Upper lobe of left lung (tissue), 6 donors: Measurements from ENCODE around the gene FOXP4. TPM values are rescaled to one million over a fixed set of nuclear protein-coding genes. Genes with fewer than 3 reads are reported as not detected.

Experiments used
- ATAC-seq, 2 donors: fragments of 200-7000 bp; cut with Tn5 transposase; one replicate each; pipeline ENCODE4 v1.9.1; 2022; ENCODE audit warnings: mild to moderate bottlenecking in 2 of 2, moderate library complexity in 2 of 2; ENCODE audit not compliant: low FRiP score in 2 of 2
- DNase-seq, 2 donors: peaks; one replicate each; pipeline ENCODE4 v3.0.0-alpha.2; 2019 to 2020
- H3K27ac ChIP-seq, 4 donors: fragments of 200-600 bp; sonication (generic); one replicate each; pipeline ENCODE4 v1.5.1; 2016 to 2019
- H3K27me3 ChIP-seq, 4 donors: fragments of 200-600 bp; sonication (generic); one replicate each; pipeline ENCODE4 v1.5.1; 2017 to 2019
- H3K36me3 ChIP-seq, 4 donors: fragments of 200-600 bp; sonication (generic); one replicate each; pipeline ENCODE4 v1.5.1; 2016 to 2019
- H3K4me1 ChIP-seq, 4 donors: fragments of 200-600 bp; sonication (generic); one replicate each; pipeline ENCODE4 v1.5.1; 2018 to 2019
- H3K4me3 ChIP-seq, 4 donors: fragments of 200-600 bp; sonication (generic); one replicate each; pipeline ENCODE4 v1.5.1; 2017 to 2019; ENCODE audit warnings: mild to moderate bottlenecking in 2 of 4, moderate library complexity in 1 of 4
- H3K9me3 ChIP-seq, 4 donors: fragments of 200-600 bp; sonication (generic); one replicate each; pipeline ENCODE4 v1.5.1; 2018 to 2019
- EP300 ChIP-seq, 4 donors: sonication (generic); formaldehyde crosslinking; IDR thresholded peaks; one replicate each; pipeline ENCODE4 v1.5.1; 2017; ENCODE audit warnings: antibody characterized with exemption in 4 of 4, control low read depth in 2 of 4
- POLR2A ChIP-seq, 4 donors: fragments of 450-650 bp; IDR thresholded peaks; one replicate each; pipeline ENCODE4 v1.5.1; 2016 to 2017; ENCODE audit warnings: antibody characterized with exemption in 4 of 4, mild to moderate bottlenecking in 2 of 4
- POLR2AphosphoS5 ChIP-seq, 2 donors: sonication (generic); formaldehyde crosslinking; IDR thresholded peaks; one replicate each; pipeline ENCODE4 v1.5.1; 2017; ENCODE audit warnings: antibody characterized with exemption in 2 of 2
- WGBS, 2 donors: methylation state at CpG; one replicate each; pipeline ENCODE4 v1.1.5; 2017 to 2018; 5-methylcytosine and 5-hydroxymethylcytosine counted together
- total RNA-seq, 6 donors: library from RNA; depleted of rRNA in 4 of 6; stranded (reverse); fragments of >200 nt in 4 of 6; gene quantifications; one replicate each; pipeline versions ENCODE4 v1.1.0 to v1.2.1, GENCODE V29; 2016 to 2021
- TF ChIP-seq, protein P1 (sequence below), 6 experiments: fragments of 450-650 bp in 4 of 6; fragments of 200-600 bp in 2 of 6; sonication (generic) in 2 of 6; IDR thresholded peaks; one replicate each; pipeline ENCODE4 v1.5.1; 2016 to 2019; ENCODE audit warnings: antibody characterized with exemption in 6 of 6
- donor health status: DM: no; HTN: no; CAD: no; lungs with moderate emphysema.
- donor health status: DM: no; HTN: yes; CAD: no; lungs with severe emphysema.

The FOXP4 gene
- total RNA-seq, 6 donors from 2014 or later: 21.0 to 52.2 (median 27.7) TPM

GRCh38 chr6:41535766-41536165, 10.4 kb upstream of the FOXP4 start:
- no peak overlapping the region for H3K4me3 ChIP-seq
- H3K36me3 ChIP-seq: no peaks in the 10 kb centered on the region
- ATAC-seq (no peak), DNase-seq (no peak)
- peaks cover 9 to 35% (median 31%) of the 10 kb centered on the region in 4 donors for H3K4me1 ChIP-seq
- no peak overlapping the region for H3K27ac ChIP-seq
- no peaks in the 10 kb centered on the region for H3K27me3 ChIP-seq
- no peaks in the 10 kb centered on the region for H3K9me3 ChIP-seq
- TF ChIP-seq, protein P1, sequence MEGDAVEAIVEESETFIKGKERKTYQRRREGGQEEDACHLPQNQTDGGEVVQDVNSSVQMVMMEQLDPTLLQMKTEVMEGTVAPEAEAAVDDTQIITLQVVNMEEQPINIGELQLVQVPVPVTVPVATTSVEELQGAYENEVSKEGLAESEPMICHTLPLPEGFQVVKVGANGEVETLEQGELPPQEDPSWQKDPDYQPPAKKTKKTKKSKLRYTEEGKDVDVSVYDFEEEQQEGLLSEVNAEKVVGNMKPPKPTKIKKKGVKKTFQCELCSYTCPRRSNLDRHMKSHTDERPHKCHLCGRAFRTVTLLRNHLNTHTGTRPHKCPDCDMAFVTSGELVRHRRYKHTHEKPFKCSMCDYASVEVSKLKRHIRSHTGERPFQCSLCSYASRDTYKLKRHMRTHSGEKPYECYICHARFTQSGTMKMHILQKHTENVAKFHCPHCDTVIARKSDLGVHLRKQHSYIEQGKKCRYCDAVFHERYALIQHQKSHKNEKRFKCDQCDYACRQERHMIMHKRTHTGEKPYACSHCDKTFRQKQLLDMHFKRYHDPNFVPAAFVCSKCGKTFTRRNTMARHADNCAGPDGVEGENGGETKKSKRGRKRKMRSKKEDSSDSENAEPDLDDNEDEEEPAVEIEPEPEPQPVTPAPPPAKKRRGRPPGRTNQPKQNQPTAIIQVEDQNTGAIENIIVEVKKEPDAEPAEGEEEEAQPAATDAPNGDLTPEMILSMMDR (IDR thresholded peaks at IDR 0.05): no peak
- no peak for TF ChIP-seq POLR2A (IDR thresholded peaks at IDR 0.05)
- TF ChIP-seq POLR2AphosphoS5 (IDR thresholded peaks at IDR 0.05): no peak
- TF ChIP-seq EP300 (IDR thresholded peaks at IDR 0.05): no peak
- WGBS, 2 donors: 92 to 94% methylated on average over 1 of the region's 1 CpG

DNA sequence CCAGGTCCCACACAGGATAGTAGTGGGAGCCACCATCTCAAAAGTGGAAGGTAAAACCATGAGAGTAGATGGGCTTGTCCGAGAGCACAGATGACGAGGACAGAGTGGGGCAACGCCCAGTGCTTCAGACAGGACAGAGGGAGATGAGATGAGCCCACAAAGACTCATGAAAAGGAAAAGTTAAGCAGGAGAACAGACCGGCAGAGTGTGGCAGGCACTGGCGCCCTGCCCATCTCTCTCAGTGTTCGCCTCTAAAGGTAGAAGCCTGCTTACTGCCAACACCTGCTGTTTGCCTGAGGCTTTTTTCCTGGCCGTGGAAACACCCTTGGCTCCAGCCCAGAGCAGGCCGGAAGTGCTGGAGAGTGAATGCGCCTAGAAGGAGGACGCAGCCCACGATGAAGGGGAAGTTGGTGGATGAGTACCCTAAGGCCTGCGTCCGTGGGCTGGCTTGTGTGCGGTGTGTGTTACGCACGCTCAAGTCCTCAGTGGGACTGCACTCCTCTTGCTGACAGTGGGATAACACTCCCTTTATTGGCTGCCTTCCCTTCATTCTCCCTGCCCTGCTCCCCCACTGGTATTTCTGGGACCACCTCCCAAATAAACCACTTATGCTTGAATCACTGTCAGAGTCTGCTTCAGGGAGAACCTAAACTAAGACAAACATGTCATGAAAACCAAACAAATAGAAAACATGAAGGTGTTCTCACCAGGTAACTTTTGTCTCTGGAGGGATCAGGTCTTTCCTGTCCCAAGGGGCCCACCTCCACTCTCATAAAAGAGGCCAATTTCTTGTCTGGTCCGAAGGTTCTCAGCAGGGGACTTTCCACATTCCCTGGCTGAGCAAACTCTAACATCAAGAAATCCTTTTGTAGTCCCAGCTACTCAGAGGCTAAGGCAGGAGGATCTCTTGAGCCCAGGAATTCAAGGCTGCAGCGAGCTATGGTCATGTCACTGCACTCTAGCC, 9.1 kb upstream of the FOXP4 start:
- Histone ChIP-seq H3K27ac (peak overlapping the region in 1 of 4 donors; percentile 49), H3K9me3 (no peaks in the 10 kb centered on the region), H3K4me3 (no peak overlapping the region), H3K4me1 (peaks cover 3 to 26% (median 23%) of the 10 kb centered on the region in 4 donors), H3K27me3 (no peaks in the 10 kb centered on the region), H3K36me3 (no peaks in the 10 kb centered on the region)
- DNase-seq: peak in 1 of 2 donors; percentile 78
- peak in 1 of 2 donors; percentile 57 for ATAC-seq
- 35 to 37% methylated on average over 17 to 18 of the region's 18 CpGs for WGBS, 2 donors
- no peak for TF ChIP-seq POLR2AphosphoS5 (IDR thresholded peaks at IDR 0.05)
- TF ChIP-seq POLR2A (IDR thresholded peaks at IDR 0.05): peak in 1 of 4 donors; percentile 33
- TF ChIP-seq, protein P1 (IDR thresholded peaks at IDR 0.05): no peak

- Histone ChIP-seq H3K9me3 (no peaks in the 10 kb centered on the region), H3K27ac (peak overlapping the region in 1 of 4 donors; percentile 18), H3K4me1 (peaks cover 0 to 23% (median 18%) of the 10 kb centered on the region in 4 donors), H3K4me3 (no peak overlapping the region), H3K27me3 (no peaks in the 10 kb centered on the region), H3K36me3 (no peaks in the 10 kb centered on the region)
- 80 to 90% methylated on average over 2 of the region's 2 CpGs for WGBS, 2 donors
- peak; percentile 56 to 77 for ATAC-seq
- TF ChIP-seq EP300 (IDR thresholded peaks at IDR 0.05): no peak
- no peak for TF ChIP-seq POLR2A (IDR thresholded peaks at IDR 0.05)
- TF ChIP-seq POLR2AphosphoS5 (IDR thresholded peaks at IDR 0.05): peak in 1 of 2 donors; percentile 27
- peak in 1 of 2 donors; percentile 70 for DNase-seq
Observed at GRCh38 chr6:41538556-41539182, 7.5 kb upstream of the FOXP4 start.

- DNase-seq (no peak), ATAC-seq (no peak)
- Histone ChIP-seq H3K27ac (no peak overlapping the region), H3K9me3 (no peaks in the 10 kb centered on the region), H3K4me3 (no peak overlapping the region), H3K4me1 (peaks cover 0 to 23% (median 18%) of the 10 kb centered on the region in 4 donors), H3K27me3 (no peaks in the 10 kb centered on the region), H3K36me3 (no peaks in the 10 kb centered on the region)
- TF ChIP-seq, protein P1 (IDR thresholded peaks at IDR 0.05): no peak
- TF ChIP-seq POLR2A (IDR thresholded peaks at IDR 0.05) (no peak), POLR2AphosphoS5 (IDR thresholded peaks at IDR 0.05) (no peak), EP300 (IDR thresholded peaks at IDR 0.05) (no peak)
Observed at GRCh38 chr6:41539204-41539603, 7.0 kb upstream of the FOXP4 start.

- H3K36me3 ChIP-seq: no peaks in the 10 kb centered on the region
- DNase-seq: no peak
- peaks cover 8 to 34% (median 31%) of the 10 kb centered on the region in 4 donors for H3K4me1 ChIP-seq
- WGBS, 2 donors: 84 to 88% methylated on average over 2 of the region's 2 CpGs
- H3K9me3 ChIP-seq: no peaks in the 10 kb centered on the region
- no peak for TF ChIP-seq EP300 (IDR thresholded peaks at IDR 0.05)
- TF ChIP-seq, protein P1 (IDR thresholded peaks at IDR 0.05): no peak
- no peak for TF ChIP-seq POLR2AphosphoS5 (IDR thresholded peaks at IDR 0.05)
- no peak for TF ChIP-seq POLR2A (IDR thresholded peaks at IDR 0.05)
- H3K27me3 ChIP-seq: no peaks in the 10 kb centered on the region
- no peak overlapping the region for H3K27ac ChIP-seq
- ATAC-seq: no peak
- H3K4me3 ChIP-seq: no peak overlapping the region
Observed at GRCh38 chr6:41541364-41541763, 4.8 kb upstream of the FOXP4 start.
